HG03159 (cell line): Measurements from ENCODE around the gene TTLL11.

ENCODE experiments used
- ATAC-seq: cut with Tn5 transposase; IDR thresholded peaks from one replicate; pipeline ENCODE4 v1.9.1; 2021; ENCODE audit warnings: mild to moderate bottlenecking, moderate library complexity; ENCODE audit not compliant: unreplicated experiment

TTLL11 gene

DNA sequence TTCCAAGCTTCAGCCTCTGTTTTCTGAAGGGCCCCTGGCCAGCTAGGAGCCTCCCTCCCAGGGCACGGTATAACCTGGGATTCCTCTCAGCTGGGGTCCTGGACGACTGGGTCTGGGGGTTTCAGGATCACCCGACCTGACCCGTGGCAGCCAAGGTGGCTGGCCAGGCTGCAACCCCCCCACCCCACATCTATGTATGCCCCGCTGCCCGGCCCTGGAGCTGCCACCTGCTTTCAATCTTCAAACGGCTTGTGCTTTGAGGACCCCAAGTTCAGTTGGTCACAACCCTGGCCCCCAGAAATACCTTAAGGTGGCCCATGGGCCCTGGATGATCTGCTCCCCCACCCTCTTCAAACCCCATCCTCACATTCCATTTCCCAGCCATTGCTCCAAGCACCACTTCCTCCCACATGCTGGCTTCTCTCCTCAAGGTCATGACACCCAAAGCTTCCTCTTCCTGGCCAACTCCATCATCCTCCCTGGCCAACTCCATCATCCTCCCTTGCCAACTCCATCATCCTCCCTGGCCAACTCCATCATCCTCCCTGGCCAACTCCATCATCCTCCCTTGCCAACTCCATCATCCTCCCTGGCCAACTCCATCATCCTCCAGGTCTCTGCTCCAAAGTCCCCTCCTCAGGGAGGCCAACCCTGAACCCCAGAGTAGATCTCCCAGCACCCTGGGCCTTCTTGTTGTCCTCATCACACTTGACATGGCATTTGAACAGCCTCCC, 17.2 kb upstream of the TTLL11 start:
- ATAC-seq, result no peak

DNA sequence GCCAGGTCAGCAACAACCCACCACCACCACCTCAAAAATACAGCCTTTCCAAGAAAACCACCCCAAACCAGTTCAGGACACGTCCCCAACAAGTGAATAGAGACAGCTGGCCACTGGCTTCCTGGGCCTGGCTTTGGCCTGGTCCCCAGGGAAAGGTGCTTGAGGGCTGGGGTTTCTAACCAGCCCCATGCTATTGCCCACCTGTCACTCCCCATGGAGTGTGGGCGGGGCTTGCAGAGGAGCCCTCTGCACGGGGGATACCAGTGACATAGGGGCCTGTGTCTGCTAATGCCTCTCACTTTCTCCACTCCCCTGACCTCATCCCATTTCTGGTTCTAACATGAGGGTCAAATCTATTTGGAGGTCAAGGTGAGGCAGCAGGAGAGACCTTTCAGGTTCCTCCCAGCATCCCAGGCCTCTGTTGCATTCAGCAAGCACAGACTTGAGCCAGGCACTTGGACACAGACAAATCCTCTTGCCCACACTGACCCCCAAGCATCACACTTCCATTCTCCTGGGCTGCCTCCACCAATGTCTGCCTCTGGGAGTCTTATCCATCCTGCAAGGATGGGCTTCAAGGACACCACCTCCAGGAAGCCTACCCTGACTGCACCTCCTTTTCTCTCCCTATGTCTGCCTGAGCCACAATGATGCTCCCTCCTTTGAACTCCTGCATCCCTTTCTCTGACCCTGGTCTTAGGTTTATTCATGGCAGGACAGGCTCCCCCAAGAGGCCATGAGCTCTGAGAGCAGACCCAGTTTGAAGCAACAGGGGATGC, 16.1 kb upstream of the TTLL11 start:
- ATAC-seq, result no peak

DNA sequence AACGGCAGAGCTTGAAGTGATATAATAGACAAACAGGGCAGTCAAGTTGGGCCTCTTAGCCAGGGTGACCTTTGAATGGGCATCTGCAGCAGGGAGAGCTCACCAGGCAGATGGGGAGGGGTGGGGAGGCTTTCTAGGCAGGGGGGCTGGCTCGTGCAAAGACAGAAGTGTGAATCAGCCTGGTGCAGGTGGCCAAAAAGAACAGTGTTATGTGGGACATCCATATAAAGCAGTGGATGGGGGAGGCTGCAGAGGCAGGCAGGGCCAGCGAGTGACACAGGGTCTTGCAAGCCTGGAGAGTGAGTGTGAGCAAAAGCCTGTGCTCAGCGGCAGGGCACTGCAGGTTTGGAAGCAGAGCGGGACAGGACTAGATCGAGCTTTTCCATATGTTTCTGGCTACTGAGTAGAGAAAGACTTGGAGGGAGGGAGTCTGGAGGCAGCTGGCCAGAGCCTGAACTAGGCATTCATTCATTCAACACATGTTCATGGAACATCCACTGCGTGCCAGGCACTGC, 14.2 kb upstream of the TTLL11 start:
- ATAC-seq, result no peak

DNA sequence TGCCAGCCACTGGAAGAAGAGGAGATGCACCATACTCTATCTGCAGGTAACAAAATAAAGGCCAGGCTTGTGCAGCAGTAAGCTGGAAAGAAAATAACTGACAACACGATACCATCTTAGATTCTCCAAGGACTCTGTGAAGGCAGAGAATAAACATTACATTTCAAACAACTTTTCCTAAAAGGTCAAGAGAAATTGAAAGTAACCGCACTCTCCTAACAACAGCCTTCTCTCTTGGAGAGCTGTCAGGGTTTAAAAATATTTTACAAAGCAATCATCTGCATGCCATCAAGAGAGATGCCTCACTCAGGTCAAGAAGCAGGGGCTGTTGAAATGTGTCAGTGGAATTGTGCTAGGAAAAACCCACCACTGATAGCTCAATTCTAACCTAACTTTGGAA, 13.5 kb upstream of the TTLL11 start:
- no peak for ATAC-seq

- ATAC-seq, result no peak
Measured at GRCh38 chr9:122103985-122104384, 10.9 kb upstream of the TTLL11 start.

DNA sequence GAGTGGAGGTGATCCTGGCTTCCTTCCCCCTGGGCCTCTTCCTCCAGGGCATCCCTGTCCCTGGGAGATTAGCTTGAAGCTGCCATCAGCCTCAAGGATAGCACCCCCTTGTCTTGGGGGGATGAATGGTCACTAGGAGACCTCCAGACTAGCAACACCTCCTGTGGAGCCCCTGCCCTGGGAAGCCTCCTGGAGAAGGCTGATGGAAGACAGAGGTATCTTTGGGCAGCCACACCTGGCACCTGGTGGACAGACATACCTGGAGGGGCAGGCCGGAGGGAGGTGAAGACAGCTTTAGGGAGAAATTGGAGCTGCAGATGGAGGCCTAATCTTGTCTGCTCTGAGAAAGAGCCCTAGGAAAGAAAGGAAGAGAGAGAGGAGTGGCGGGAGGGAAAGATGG, 9.0 kb upstream of the TTLL11 start:
- ATAC-seq, result no peak

DNA sequence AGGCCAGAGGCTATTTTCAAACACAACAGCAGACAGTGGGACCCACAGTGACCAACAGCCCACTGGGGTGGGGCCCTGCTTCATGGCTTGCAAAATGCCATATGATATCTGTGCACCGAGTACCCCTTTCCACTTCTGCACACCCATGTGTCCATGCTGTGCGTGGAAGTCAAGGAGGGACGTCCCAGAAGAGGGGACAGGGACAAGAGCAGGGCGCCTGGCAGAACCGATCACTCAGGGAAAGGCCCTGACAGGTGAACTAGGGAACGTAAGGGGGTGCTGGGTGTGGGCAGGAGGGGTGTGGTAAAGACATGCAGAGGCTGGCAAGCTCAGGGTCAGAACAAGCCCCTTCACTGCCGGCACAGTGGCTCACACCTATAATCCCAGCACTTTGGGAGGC, 7.6 kb upstream of the TTLL11 start:
- no peak for ATAC-seq

DNA sequence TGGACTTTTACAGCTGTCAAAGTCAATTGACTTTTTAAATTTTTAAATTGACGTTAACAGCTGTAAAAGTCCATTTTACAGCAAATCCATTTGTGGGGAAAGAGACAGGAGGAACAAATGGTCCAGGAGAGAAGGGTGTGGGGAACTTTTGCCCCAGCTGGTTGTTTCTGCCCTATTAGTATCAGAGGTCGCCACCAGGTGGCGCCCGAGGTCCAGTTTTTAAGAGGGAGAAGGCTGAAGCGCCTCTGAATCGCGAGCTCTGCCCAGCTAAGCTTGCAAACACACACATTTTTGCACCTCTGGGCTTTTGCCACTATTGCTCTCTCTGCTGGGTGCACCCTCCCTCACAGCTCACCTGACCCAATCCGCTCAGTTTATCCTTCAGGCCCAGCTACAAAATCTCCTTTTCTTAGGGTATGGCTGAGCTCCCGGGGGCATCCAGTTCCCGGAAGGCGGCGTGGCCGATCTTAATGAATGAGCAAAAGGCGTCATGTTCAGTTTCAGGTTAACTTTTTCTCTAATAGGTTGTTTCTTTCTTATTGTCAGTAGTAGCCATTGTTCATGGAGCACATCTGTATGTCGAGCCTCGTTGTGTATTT, 6.3 kb upstream of the TTLL11 start:
- peak; percentile 59 for ATAC-seq

GRCh38 chr9:122097679-122098315, 4.7 kb upstream of the TTLL11 start:
- ATAC-seq, result no peak

DNA sequence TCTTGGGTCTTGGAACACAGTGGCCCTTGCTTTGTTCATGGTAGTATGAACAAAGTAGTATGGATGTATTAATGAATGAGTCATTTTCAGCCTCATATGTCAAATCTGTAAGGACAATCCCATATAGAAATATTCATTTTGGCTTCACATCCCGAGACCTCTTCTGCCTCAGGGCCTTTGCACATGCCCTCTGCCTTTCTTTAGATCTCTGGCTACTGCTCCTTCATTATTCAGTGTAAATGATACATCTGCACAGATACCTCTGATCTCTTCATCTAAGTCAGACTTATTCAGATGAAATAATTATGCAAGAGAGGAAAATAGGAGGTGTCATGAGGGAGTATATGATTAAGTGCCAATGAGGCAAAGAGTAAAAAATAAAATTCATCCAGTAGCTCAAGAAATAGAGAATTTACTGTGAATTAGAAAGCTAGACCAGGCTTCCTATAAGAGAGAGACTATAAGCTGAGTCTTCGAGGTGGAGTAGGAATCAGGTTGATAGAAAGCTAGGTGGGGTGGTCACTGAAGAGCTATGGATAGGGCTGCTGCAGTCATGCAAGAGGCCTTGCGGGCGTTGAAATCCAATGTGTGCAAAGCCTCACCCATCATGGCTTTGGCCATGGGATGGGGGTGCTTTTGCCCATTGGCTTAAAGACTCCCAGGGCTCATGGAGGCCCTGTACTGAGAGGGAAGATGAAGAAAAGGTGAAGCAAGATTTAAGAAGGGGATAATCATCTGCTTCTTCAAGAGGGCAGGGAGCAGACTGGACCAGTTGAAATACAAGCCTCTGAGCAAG, 3.7 kb upstream of the TTLL11 start:
- no peak for ATAC-seq

DNA sequence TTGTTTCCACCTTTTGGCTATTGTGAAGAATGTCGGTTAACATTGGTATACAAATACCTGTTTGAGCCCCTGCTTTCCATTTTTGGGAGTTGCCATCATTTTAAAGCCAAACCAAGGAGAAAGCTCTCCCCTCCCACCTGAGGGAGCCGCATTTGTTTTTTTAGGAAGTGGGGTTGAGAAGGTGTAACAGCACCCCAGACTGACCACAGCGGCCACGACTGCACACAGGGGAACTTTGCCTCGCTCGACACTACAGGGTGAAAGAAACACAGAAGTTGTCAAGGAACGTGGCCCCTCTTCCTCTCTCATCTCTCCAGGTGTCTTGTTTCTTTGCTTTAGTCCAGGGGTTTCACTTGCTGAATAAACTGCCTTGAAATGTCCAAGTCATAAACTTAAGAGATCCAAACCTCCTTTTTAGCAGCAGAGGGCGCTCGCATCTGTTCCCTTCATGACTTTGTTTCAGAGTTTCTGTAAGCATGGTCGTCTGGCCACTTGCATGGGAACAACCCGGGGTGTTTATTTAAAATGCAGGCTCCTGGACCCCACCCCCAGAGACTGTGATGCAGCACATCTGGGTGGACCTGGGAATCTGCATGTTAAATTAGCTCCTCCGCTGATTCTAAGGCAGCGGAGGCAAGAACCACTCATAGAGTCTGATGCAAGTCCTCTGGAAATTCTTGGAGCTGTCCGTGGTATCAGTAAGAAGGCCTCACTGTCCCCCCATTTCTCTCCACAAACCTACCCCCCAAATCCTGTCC, 2.1 kb upstream of the TTLL11 start:
- ATAC-seq, result no peak

- ATAC-seq, result no peak
Measured at GRCh38 chr9:122091682-122092592, 1.2 kb downstream of the TTLL11 start.

DNA sequence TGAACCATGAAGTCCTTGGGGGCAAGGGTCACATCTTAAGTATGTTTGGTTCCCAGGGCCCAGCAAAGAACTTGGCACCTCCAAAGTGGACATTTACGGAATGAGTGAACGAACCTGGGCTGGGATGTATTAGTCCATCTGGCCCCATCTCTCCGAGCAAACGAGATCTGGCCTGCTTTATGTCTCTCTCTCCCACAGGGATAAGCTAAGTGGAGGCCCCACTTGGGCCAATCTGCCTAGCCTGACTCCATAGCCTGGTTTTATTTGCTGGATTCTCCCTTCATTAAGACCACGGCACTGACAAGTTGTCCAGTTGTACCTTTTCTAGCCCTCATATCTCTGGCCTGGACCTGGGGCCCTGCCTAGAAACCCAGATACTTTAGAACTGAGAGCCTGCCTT, 2.1 kb downstream of the TTLL11 start:
- no peak for ATAC-seq

DNA sequence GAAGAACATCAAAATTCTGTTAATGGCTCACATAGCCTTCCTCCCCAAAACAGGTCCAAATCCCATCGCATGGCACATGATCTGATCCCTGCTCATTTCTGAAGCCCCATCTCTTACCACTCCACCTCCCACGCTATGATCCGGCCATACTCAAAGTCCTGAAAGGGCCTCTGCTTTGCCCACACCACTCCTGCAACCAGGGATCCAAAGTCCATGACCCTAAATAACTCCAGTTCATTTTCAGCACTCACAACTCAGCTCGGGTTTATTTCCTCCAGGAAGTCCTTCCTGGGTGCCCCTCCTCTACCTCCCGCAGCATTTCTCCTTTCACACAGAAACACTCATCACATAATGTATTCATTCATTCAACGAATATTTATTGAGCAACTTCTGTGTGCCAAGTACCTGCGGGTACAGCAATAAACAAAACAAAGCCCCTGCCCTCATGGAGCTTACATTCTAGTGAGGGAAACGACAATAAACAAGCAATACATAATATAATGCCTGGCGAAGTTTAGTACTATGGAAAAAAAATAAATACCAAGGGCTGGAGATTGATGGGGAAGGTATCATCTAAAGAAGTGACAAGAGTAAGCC, 2.7 kb downstream of the TTLL11 start:
- no peak for ATAC-seq

DNA sequence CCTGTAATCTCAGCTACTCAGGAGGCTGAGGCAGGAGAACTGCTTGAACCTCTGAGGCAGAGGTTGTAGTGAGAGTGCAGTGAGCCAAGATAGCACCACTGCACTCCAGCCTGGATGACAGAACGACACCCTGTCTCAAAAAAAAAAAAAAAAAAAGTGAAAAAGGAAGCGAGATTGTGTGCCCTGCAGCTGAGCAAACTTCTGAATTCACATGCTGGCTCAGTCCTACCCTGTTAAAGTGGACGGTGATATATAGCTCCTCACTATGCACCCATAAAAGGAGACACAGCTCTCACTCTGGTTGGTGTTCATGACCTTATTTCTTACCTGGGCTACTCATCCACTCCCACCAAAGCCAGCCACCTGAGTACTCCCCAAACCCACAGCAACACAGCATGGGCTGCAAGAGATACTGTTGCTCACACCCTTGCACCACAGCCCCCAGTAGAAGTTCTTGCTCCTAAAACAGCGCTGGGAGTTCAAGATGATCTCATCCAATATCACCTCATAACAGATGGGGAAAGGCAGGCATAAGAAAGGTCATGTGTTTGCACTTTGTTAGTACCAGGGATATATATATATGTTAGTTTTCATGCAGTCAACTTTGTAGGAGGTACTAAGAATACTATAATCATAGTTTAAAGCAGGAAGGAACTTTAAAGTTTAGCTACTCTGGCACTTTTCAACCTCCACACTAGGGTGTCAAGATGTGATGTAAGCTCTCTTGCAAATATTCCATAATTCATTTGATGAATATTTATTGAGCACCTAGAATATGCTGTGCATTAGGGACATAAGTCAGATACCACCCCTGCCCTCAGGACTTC, 4.0 kb downstream of the TTLL11 start:
- ATAC-seq, result no peak

GRCh38 chr9:122087406-122088200, 5.5 kb downstream of the TTLL11 start:
- ATAC-seq, result no peak

- no peak for ATAC-seq
Measured at GRCh38 chr9:122086873-122087272, 6.2 kb downstream of the TTLL11 start.
